ENCODE results near the gene TRABD.

GRCh38 chr22:50188356-50188755 is 2.6 kb downstream of the TRABD start:
- no peak for TF ChIP-seq EZH2 (IDR thresholded peaks at IDR 0.05; ENCODE audit: borderline replicate concordance, low read depth, low read length, severe bottlenecking)
- TF ChIP-seq, protein P1, sequence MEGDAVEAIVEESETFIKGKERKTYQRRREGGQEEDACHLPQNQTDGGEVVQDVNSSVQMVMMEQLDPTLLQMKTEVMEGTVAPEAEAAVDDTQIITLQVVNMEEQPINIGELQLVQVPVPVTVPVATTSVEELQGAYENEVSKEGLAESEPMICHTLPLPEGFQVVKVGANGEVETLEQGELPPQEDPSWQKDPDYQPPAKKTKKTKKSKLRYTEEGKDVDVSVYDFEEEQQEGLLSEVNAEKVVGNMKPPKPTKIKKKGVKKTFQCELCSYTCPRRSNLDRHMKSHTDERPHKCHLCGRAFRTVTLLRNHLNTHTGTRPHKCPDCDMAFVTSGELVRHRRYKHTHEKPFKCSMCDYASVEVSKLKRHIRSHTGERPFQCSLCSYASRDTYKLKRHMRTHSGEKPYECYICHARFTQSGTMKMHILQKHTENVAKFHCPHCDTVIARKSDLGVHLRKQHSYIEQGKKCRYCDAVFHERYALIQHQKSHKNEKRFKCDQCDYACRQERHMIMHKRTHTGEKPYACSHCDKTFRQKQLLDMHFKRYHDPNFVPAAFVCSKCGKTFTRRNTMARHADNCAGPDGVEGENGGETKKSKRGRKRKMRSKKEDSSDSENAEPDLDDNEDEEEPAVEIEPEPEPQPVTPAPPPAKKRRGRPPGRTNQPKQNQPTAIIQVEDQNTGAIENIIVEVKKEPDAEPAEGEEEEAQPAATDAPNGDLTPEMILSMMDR (IDR thresholded peaks at IDR 0.05; ENCODE audit: borderline replicate concordance, extremely low read depth, low read length, poor library complexity, severe bottlenecking), result no peak
